Putamen (tissue), 1 donor: Measurements from ENCODE around the gene OSBPL2.

Experiments used
- DNase-seq: peaks from one replicate; pipeline ENCODE4 v3.0.0-alpha.2; 2016; ENCODE audit warnings: low spot score

Gene OSBPL2

DNA sequence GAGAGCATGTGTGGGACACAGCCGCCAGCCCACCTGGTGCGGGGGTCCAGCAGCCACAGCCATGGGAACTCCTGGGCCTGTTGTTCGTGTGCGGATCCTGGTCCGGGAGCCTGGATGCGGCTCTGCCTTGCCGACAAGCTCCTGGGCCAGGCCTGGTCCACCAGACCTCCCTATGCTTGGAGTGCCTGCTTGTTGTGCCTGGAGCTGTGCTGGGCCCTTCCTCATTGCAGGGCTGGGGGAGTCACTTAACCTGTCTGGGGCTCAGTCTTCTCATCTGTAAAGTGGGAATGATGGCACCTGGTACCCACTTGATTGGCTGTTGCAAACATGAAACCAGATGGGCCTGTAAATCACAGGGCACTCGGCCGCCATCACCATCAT is 2.6 kb upstream of the OSBPL2 start:
- no peak for DNase-seq

DNA sequence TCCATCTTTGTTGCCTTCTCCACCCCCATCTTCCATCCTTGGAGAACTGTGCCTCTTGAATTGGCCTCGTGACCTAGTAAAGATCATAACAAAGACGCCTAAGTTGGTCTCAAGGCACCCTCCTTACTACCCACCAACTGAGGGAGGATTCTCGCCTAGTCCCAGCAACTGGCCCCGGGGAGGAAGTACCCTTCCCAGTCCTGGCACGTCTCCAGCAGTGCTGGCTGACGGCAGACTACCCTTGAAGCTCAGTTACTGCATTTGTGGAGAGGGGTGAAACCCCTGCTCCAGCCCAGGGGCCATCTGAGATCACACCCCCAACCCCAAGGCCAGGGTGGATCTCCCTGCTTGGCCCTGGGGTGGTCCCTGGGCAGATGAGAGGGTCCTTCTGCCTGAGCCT is 2.1 kb upstream of the OSBPL2 start:
- no peak for DNase-seq

DNA sequence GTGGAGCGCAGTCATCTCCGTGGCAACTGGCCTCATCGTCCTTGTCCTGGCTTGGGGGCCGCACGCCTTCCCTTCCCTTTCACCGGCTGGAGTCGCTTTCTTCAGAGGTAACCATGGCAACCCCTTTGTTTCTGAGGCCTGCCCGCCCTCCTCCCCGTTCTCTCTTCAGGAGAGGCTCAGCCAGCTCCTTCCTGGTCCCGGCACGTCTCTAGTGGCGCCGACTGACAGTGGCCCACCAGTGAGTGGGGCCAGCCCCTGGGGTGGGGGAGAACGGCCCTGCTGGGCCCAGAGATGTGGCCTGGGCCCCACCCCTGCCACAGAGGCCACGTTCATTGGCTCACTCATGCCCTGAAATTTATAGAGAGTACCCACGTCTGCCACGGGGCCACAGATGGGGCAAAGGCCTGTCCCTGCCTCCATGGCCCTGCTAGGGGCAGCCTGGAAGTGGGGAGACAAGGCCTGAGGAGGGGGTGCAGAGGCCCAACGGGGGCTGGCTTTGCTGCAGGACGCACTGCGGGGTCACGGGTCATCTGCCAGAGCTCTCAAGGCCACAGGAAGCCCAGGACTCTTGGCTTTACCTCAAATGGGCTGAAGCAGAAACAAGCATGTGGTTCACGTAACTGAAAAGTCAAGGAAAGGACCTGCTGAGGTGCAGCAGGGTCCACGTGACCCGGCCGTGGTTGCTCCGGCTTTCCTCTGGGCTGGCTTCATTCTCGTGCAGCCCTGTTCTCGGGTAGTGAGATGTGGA is 1.4 kb upstream of the OSBPL2 start:
- DNase-seq, result no peak

DNA sequence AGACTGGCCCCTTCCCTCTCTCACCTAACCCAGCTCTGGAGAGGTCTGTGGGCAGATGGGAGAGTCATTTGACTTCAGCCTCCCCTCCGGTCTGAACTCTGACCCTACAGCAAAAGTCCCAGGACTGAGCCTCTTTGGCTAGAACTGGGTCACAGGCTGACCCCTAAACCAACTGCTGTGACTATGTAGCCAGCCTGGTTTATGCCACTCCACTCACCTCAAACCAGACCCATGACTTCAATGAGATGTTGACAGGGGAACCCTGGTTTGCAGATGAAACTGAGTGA is 864 bp upstream of the OSBPL2 start:
- DNase-seq, result no peak

DNA sequence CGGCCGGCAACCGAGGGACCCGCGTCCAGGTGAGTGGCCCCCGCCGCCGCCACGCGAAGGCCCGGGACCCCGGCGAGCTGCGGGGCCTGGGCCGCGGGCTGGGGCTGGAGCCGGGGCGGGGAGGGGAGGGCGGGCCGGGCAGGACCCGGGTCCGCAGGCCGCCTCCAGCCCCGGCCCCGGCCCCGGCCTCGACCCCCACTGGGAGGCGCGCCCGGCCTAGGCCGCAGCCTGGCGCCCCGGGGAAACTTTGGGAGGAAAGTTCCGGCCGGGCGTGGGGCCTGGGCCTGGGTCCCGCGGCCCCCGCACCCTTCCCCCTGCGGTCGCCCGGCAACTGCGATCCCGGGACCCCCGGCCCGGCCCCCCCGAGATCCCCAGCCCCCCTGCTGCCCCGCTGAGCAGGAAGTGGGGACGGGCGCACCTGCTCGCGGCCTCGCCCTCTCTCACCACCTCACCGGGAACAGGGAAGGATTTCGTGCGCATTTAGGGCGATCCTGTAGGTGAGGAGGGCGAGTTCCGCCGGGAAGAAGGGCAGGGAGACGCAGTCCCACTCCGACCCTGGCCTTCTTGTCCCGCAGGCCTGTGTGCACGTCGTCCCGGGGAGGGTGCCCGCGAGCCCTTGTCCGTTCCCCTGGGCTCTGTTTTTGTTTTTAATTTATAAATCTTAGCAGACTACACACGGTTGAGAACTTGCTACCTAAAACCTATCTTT is 402 bp downstream of the OSBPL2 start:
- DNase-seq, result no peak

DNA sequence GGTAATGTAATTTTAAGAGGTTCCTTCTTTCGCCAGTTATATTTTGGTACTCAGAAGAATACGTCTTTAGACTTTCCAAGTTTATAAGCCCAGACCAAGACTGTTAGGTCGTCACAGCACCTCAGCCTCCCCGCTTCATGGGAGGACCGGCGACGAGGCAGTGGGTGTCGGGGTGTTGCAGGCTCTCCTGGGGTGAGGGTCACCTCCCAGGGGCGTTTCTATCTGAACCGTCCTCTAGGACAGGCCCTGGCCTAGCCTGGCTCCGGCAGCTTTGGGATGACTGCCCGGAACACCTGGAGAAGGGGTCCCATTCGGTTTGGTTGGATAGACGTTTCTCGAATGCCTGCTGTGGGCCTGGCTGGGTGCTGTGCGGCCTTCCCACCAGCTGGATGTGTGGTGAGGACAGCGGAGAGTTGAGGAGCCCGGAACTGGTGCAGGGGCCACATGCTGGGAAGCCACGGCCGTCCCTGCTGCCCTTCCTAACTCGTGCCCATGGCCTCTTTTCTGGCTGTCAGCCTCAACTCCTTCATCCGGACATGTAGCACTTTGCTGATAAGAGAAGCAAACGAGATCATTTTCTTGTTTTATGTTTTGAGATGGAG is 1.1 kb downstream of the OSBPL2 start:
- no peak for DNase-seq

DNA sequence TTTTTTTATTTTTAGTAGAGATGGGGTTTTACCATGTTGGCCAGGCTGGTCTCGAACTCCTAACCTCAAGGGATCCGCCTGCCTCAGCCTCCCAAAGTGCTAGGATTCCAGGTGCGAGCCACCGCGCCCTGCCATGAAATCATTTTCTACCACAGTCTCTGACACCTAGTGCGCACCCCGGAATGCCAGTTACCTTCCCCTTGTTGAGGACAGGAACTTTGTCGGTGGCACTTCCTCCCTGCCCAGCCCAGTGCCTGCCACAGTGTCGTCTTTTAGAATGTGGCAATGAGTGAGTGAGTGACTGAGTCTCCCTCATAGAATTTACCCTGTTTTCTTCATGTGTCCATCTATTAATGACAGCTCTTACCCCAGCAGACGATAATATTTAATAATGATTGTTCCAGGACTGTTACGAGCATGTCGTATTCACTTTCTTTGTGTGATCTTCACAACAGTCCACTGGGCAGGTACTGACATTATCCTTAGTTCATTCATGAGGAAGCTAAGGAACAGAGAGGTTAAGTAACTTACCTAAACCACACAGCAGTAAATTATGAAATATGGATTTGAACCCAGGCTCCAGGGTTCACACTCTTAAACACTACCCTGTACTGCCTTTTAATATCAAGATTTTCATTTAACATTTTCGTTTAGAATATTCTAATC is 1.8 kb downstream of the OSBPL2 start:
- no peak for DNase-seq

DNA sequence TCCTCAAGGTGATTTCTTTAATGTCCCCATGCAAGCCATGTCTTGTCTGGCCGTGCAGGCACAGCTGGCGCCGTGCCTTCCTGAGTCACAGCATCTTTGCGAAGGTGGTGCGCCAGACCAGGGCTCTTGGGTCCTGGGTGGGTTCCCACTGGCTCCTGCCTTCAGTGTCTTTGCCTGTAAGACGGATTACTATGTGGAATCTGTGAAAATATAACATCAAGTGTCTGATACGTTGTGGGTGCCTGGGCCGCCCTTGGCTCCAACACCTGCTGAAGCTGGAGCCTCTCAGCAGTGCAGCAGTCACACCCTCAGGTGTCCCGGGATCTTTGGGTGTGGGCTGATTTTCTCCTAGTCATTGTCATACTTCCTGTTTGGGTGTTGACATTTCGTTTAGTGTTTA is 3.2 kb downstream of the OSBPL2 start:
- DNase-seq, result no peak

DNA sequence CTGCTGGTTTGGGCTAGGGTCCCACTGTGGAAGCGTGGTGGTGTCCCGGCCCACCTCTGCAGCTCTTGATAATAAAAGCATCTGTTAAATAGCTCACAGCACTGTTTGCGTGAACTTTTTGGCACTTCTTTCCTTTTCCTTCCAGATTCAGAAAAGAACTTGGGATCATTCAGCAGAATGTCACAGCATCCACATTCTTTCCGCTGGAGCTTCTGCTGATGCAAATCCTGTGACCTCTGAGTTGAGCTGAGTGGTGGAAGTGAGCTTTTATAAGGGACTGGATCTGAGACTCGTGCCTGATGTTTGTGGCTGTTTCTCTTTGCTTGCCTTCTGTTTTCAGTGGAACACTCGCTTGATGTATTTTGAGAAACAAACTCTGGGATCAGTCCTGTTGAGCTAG is 3.9 kb downstream of the OSBPL2 start:
- DNase-seq, result no peak

DNA sequence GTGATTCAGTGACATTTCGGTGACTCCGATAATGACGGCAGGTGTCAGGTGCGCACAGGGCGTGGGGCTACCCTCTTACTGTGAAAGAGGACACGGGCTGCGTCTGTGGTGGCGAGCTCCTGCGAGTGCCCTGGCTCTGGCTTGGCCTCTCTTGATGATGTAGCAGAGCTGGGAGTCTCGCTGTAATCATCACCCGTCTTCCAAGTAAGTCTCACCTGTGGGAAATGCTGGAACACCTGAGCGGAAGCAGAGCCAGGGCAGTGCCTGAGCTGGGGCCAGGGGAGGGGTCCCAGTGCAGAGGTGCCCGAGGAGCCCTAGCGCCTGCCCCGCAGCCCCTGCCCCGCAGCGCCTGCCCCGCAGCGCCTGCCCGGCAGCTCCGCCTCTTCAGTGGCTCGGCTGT is 4.8 kb downstream of the OSBPL2 start:
- no peak for DNase-seq

DNA sequence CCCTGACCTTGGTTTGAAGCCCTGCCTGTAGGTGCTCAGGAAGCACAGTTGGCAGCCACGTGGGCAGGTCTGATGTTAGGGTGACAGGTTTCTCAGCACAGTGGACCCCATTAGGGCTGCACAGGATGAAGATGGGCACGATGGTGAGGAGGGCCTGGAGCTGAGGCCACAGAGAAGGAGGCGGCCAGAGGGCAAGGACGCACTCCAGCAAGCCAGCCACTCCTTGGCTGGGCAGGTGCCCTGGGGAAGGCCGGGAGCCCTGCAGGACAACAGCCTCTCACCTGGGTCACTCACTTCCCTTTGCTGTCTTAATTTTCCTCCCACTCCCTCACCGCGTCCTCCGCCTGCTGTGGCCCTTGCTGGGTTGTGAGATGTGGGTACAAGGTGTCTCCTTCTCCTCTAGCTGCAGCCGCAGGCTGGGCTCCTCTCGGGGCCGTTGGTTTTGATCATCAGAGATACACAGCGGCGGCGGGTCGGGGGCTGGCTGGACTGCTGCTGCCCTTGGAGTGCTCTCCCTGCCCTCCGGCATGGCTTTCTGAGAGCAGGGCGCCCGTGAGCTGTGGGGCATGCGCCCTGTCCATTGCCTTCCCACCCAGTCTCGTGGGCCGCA is 5.7 kb downstream of the OSBPL2 start:
- DNase-seq, result no peak

DNA sequence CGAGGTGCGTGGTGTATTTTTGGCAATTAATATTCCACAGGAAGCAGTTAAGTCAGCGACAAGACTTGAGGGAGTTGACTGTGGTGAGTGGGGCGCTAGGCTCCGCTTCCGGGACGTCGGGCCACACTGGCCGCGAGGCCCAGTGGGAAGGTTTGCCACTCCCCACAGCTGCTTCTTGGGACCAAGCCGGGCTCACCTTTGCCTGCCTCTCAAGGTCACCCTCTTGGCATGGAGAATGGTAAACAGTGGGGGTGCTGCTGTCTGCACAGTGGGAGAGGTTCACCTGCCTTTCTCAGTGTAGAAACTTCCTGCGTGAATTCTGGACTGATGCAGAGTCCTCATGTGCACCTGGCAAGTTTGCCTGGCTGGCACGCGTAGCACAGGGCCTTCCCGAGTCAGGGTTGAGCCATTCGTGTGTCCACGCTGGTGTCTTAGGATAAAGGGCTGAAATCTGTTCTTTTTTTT is 6.4 kb downstream of the OSBPL2 start:
- no peak for DNase-seq

DNA sequence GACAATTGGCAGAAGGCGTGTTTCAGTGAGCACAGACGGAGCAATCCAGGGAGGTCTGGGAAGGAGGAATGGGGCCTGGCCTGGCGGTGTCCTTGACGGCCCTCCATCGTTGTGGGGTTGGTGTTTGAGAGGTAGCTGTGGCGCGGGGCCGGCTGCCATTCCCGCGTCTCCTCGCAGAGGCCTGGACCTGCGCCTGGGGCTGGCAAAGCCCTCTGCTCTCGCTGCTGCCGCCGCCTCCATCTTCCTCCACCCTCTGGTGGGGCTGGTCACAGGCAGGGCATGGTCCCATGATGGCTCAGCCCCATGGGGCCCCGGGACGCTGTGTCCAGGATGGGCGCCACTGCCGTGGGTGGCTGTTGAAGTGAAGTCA is 7.6 kb downstream of the OSBPL2 start:
- DNase-seq, result no peak

DNA sequence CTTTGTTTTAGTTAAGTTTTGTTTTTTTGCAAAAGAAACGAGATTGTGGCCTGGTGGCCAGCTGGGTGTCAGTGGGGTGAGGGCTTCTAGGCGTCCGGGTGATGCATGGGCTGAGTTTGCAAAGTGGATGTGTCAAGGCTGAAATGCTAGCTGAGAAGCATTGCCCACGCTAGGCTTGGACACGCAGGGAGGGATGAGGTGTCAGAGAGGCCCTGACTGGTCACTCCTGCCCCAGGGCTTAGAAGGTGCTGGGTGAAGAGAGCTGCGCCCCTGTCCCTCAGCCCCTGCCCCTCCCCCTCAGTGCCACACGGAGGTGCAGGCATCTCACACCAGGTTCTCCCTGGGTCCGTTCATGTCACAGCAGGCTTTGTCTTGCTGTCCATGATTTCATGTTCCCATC is 8.1 kb downstream of the OSBPL2 start:
- no peak for DNase-seq

DNA sequence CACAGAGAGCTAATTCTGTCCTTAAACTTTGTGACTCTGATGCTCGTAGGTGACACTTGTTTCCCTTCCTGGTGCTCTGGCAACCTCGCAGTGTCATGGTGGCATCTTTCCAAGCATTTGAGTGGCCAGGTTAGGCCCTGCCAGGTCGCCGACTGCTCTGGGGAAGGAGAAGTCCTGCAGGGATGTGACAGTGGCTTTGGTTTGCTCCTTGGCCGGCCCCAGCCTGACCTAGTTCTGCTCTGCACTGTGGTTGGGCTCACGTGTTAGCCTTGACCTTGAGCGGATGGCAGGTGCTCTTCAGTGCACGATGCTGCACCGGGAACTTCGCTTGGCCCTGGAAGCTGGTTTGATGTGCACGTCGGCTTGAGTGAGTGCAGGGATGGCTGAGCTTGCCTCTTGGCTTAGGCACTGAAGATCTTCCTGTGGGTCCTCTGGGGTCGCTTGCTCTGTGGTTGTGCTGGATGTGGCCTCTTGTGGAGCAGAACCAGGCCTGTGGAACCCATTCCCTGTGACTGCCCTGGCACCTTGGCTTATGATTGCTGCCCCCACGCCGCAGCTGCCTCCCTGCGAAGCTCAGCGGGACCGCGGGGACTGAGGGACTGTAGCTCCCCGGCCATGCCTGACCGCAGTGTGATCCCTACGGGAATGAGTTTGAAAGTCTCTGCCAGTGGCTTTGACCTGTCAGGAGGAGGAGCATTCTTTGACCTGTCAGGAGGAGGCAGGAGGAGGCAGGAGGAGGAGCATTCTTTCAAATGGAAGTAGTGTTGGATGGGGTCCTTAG is 8.7 kb downstream of the OSBPL2 start:
- no peak for DNase-seq

DNA sequence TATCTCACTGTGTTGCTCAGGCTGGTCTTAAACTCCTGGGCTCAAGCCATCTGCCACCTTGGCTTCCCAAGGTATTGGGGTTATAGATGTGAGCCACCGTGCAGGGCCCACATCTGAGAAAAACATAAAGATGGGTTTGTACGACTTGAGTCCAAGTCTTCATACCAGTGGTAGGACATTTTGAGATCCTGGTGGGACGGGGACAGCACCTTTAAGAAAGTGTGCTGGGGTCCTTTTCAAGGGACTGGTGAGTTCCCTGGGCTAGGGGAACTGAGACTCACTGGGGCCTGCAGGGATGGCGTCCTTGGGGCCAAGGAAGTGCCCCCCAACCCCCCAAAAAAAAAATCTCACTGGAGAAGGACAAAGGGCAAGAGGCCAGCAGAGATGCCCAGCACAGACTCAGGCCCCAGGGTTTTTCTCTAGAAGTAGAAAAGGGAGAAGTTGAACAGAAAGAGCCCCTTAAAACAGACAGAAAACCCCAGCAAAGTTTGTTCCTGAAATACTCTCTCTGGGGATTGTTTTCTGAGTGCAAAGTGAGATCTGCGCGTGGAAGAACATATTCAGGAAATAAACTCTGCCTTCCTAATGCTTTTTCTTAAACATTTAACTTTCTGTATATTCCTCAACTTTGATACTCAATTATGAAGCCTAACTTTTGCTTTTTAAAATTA is 10.7 kb downstream of the OSBPL2 start:
- DNase-seq, result no peak

DNA sequence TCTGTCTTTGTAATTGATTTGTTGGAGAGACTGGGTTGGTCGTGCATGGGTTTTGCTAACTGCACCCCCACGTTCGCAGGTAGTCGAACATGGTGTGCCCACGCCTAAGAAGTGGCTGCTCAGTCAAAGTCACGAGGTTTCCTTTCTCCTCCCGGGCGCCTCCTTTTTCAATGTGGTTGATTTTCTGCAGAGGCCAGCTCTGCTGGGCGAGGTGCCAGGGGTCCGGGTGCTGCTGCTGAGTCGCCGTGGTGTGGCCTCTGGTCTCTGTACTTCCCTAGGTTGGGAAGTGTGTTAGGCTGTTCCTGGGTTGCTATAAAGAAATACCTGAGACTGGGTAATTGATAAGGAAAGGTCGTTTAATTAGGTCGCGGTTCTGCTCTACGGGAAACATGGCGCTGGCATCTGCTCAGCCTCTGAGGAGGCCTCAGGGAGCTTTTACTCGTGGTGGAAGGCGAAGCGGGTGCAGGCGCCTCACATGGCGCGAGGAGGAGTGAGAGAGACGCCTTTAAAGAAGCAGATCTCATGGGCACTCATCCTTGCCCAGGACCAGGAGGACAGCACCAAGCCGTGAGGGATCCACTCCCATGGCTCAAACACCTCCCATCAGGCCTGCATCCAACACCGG is 14.1 kb downstream of the OSBPL2 start:
- no peak for DNase-seq

DNA sequence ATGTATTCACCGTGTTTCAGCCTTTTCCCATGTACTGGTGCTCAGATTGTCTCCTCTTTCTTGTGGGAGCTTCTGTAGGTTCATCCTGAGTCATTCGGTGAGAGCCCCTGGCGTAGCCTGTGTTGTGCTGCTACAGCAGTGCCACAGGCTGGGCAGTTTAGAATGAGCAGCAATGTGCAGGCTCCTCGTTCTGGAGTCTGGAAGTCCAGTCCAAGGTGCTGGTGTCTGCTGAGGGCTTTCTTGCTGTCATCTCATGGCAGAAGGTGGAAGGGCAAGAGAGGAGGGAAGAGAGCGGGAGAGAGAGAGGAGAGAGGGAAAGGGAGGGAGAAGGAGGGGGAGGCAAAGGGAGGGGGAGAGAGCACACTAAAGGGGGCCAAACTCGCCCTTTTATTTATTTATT is 15.1 kb downstream of the OSBPL2 start:
- no peak for DNase-seq

DNA sequence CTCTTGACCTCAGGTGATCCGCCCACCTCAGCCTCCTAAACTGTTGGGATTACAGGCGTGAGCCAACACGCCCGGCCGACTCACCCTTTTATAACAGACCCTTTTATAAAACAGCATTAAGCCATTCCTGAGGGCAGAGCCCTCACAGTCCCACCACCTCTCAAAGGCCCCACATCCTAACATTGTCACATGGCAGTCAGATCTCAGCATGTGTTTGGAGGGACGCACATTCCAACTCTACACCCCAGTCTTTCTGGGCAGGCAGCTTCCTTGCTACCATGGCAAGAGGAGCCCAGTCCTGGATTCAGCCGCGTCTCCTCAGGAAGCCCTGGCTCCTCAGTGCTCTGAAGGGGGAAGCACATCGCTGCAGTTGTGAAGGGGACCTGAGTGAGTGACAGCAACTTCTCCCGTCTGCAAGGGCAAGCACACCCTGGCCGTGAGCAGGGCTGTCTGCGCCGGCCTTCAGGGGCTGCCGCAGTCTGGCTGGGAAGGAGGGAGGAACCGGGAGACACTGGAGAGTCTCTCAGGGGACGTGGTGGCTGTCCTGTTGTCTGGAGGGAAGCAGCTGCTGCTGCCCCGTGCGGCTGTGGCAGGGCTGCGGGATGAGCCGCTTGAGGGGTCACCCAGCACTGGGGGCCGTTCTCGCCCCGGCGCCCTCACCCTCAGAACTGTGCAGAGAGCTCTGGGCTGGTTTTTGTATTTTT is 15.9 kb downstream of the OSBPL2 start:
- DNase-seq, result no peak

DNA sequence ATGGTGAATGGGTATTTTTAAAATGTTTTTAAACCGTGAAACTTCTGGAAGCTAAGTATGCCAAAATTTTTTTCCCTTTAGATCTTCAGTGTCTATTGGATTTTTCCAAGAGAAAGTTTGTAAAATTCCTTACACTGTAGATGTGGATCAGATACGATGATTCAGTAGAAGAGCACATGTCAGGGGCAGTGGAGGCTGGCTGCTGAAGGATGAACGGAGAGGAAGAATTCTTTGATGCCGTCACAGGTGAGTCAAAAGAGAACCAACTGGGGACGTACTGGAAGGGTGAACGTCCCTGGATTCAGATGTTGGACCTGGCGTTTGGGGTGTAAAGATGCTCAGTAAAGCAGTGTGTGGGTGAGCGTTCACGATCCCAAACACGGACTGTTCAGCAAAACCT is 17.7 kb downstream of the OSBPL2 start:
- DNase-seq, result no peak
